ENCODE data around the gene RHBDF1. TPM values are rescaled to one million over a fixed set of nuclear protein-coding genes. Genes with fewer than 3 reads are reported as not detected.

The RHBDF1 gene
- total RNA-seq, 3 donors from 2014 or later (not counting 1 experiment from before 2014, with no cell fraction given) = 0.26 to 1.1 (median 0.78) TPM

- no peaks in the 10 kb centered on the region for H3K27me3 ChIP-seq (ENCODE audit: control insufficient read depth, insufficient read depth, low read length)
- no peak overlapping the region for H3K4me3 ChIP-seq (ENCODE audit: low read length)
- TF ChIP-seq, protein P1, sequence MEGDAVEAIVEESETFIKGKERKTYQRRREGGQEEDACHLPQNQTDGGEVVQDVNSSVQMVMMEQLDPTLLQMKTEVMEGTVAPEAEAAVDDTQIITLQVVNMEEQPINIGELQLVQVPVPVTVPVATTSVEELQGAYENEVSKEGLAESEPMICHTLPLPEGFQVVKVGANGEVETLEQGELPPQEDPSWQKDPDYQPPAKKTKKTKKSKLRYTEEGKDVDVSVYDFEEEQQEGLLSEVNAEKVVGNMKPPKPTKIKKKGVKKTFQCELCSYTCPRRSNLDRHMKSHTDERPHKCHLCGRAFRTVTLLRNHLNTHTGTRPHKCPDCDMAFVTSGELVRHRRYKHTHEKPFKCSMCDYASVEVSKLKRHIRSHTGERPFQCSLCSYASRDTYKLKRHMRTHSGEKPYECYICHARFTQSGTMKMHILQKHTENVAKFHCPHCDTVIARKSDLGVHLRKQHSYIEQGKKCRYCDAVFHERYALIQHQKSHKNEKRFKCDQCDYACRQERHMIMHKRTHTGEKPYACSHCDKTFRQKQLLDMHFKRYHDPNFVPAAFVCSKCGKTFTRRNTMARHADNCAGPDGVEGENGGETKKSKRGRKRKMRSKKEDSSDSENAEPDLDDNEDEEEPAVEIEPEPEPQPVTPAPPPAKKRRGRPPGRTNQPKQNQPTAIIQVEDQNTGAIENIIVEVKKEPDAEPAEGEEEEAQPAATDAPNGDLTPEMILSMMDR (IDR thresholded peaks at IDR 0.05) = no peak
- intact Hi-C loops (cut with micrococcal nuclease) = no loop called here
- no peaks in the 10 kb centered on the region for H3K27me3 Mint-ChIP-seq (ENCODE audit: low read depth in 2 of 2)
- H3K9me3 Mint-ChIP-seq = no peaks in the 10 kb centered on the region
- peaks cover 0 to 6% of the 10 kb centered on the region in 2 donors for H3K4me1 Mint-ChIP-seq
- no peaks in the 10 kb centered on the region for H3K36me3 Mint-ChIP-seq
- no peak overlapping the region for H3K27ac Mint-ChIP-seq
- H3K4me3 Mint-ChIP-seq = no peak overlapping the region
- 95% methylated on average over 21 of the region's 21 CpGs for WGBS (ENCODE audit: insufficient coverage)
- DNase-seq = no peak
- H3K9me3 ChIP-seq (ENCODE audit: control insufficient read depth, insufficient read depth, low read length) = no peaks in the 10 kb centered on the region
- H3K4me1 ChIP-seq (ENCODE audit: control insufficient read depth, insufficient read depth, low read length) = peaks cover 4% of the 10 kb centered on the region
- H3K27ac ChIP-seq (ENCODE audit: low read length) = no peak overlapping the region
- H3K36me3 ChIP-seq (ENCODE audit: control insufficient read depth, insufficient read depth, low read length) = no peaks in the 10 kb centered on the region
- ATAC-seq = no peak
These were observed 9.5 kb downstream of the RHBDF1 start for GRCh38 chr16:62968-63391.

DNA sequence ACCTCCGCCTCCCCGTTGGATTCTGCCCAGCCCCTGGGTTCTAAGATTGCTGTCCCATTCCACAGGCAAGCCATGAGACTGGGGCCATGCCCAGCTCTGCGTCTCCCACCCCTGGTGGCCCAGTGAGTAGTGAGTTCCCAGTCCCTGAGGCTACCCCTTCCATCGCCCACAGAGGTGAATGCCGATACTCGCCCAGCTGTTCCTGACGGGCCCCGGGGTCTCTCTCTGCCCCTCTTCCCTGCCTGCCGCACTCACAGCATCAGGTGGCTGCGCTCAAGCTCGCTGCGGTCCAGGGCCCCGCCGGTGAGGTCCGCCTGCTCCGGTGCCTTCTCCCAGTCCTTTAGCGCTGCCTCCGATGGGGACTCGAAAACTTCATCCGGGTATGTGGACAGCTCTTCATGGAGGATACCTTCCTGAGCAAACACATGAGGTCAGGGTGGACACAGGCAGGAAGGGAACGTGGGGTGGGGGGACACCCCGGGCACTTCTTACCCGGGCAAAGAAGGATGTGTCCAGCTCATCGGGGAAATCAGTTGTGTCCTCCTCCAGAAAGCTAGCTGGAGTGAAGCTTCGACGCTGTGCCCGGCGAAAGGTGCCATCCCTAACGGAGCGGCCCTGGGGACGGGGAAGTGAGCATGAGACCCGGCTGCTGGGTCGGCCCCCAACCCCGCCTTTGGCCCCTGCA lies 10.0 kb downstream of the RHBDF1 start:
- intact Hi-C loops (cut with micrococcal nuclease) = no loop called here
- DNase-seq (no peak), ATAC-seq (no peak)
- Mint-ChIP-seq H3K4me3 (no peak overlapping the region), H3K27ac (no peak overlapping the region), H3K27me3 (ENCODE audit: low read depth in 2 of 2) (no peaks in the 10 kb centered on the region), H3K4me1 (peaks cover 0 to 6% of the 10 kb centered on the region in 2 donors), H3K9me3 (no peaks in the 10 kb centered on the region), H3K36me3 (no peaks in the 10 kb centered on the region)
- Histone ChIP-seq H3K36me3 (ENCODE audit: control insufficient read depth, insufficient read depth, low read length) (no peaks in the 10 kb centered on the region), H3K4me3 (ENCODE audit: low read length) (no peak overlapping the region), H3K4me1 (ENCODE audit: control insufficient read depth, insufficient read depth, low read length) (peaks cover 4% of the 10 kb centered on the region), H3K27me3 (ENCODE audit: control insufficient read depth, insufficient read depth, low read length) (no peaks in the 10 kb centered on the region), H3K9me3 (ENCODE audit: control insufficient read depth, insufficient read depth, low read length) (no peaks in the 10 kb centered on the region), H3K27ac (ENCODE audit: low read length) (no peak overlapping the region)
- WGBS (ENCODE audit: insufficient coverage) = 94% methylated on average over 34 of the region's 34 CpGs
- TF ChIP-seq, protein P1 (IDR thresholded peaks at IDR 0.05) = no peak

- Histone ChIP-seq H3K27me3 (ENCODE audit: control insufficient read depth, insufficient read depth, low read length) (no peaks in the 10 kb centered on the region), H3K4me3 (ENCODE audit: low read length) (no peak overlapping the region), H3K9me3 (ENCODE audit: control insufficient read depth, insufficient read depth, low read length) (no peaks in the 10 kb centered on the region), H3K27ac (ENCODE audit: low read length) (no peak overlapping the region), H3K36me3 (ENCODE audit: control insufficient read depth, insufficient read depth, low read length) (no peaks in the 10 kb centered on the region), H3K4me1 (ENCODE audit: control insufficient read depth, insufficient read depth, low read length) (peaks cover 4% of the 10 kb centered on the region)
- Mint-ChIP-seq H3K27me3 (ENCODE audit: low read depth in 2 of 2) (no peaks in the 10 kb centered on the region), H3K36me3 (no peaks in the 10 kb centered on the region), H3K4me1 (peaks cover 0 to 6% of the 10 kb centered on the region in 2 donors), H3K27ac (no peak overlapping the region), H3K4me3 (no peak overlapping the region), H3K9me3 (no peaks in the 10 kb centered on the region)
- TF ChIP-seq, protein P1 (IDR thresholded peaks at IDR 0.05) = no peak
- no peak for ATAC-seq
- 97% methylated on average over 32 of the region's 32 CpGs for WGBS (ENCODE audit: insufficient coverage)
- DNase-seq = no peak
- intact Hi-C loops (cut with micrococcal nuclease) = no loop called here
These were observed 10.6 kb downstream of the RHBDF1 start for GRCh38 chr16:61879-62281.
